Measurements from ENCODE around the gene PGM2.

DNA sequence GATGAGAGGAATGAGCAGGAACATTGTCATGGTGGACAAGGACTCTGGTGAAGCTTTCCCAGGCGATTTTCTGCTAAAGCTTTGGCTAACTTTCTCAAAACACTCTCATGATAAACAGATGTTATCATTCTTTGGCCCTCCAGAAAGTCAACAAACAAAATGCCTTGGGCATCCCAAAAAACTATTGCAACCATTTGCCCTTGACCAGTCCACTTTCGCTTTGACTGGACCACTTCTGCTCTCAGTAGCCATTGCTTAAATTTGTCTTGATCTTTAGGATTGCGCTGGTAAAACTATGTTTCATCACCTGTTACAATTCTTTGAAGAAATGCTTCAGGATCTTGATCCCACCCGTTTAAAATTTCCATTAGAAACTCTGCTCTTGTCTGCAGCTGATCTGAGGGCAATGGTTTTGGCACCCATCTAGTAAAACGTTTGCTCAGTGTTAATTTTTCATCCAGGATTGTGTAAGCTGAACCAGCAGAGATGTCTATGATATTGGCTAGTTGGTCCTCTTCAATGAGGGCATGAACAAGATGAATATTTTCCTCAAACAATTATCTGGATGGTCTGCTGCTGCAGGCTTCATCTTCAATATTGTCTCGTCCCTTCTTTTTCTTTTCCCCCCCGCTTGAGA is 79.2 kb downstream of the PGM2 start:
- TF ChIP-seq, protein P1, sequence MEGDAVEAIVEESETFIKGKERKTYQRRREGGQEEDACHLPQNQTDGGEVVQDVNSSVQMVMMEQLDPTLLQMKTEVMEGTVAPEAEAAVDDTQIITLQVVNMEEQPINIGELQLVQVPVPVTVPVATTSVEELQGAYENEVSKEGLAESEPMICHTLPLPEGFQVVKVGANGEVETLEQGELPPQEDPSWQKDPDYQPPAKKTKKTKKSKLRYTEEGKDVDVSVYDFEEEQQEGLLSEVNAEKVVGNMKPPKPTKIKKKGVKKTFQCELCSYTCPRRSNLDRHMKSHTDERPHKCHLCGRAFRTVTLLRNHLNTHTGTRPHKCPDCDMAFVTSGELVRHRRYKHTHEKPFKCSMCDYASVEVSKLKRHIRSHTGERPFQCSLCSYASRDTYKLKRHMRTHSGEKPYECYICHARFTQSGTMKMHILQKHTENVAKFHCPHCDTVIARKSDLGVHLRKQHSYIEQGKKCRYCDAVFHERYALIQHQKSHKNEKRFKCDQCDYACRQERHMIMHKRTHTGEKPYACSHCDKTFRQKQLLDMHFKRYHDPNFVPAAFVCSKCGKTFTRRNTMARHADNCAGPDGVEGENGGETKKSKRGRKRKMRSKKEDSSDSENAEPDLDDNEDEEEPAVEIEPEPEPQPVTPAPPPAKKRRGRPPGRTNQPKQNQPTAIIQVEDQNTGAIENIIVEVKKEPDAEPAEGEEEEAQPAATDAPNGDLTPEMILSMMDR (conservative IDR thresholded peaks at IDR 0.05; ENCODE audit: low read depth, low read length), result no peak
- no peak for TF ChIP-seq EZH2 (IDR thresholded peaks at IDR 0.05; ENCODE audit: borderline replicate concordance, low read depth, low read length, poor library complexity, severe bottlenecking)

All from A673 (cell line).